SK-N-MC (cell line): ENCODE measurements around the gene FAM25G.
"Not testable (repeated sequence)": the region's sequence is repeated elsewhere in the genome, so short reads cannot be mapped to it uniquely, and the experiment has no call there.

Source experiments
- EZH2 ChIP-seq: fragments of 200-600 bp; sonication (generic); IDR thresholded peaks from one replicate; pipeline ENCODE4 v1.6.1; 2017; ENCODE audit warnings: antibody characterized with exemption
- POLR2AphosphoS5 ChIP-seq: IDR thresholded peaks from 2 replicates; pipeline ENCODE4 v1.6.1; 2012; ENCODE audit warnings: mild to moderate bottlenecking, low read depth, low read length, borderline replicate concordance

DNA sequence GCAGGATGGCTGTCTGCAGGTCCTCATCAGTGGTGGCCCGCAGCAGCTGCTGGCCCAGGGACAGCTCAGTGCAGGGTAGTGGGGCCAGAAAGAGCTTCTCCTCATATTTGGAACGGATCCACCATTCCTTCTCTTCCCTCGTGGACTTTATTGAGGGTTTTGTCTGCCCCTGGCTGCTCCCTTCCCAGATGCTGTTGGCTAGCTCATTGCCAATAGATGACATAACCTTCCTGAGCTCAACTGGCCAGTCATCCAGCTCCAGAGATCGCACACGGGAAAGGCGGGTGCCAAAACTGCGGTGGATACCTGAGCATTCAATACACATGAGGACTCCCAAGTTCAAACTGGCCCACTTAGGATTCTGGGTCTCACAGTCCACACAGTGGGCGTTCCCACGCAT, 10.8 kb upstream of the FAM25G start:
- not testable (repeated sequence) for TF ChIP-seq EZH2, POLR2AphosphoS5
